T-helper 22 cell (primary cell): ENCODE results near the gene WDTC1.

Experiments used
- DNase-seq: peaks from one replicate; pipeline ENCODE4 v3.0.0-alpha.2; 2020; ENCODE audit warnings: low read depth

Gene WDTC1

DNA sequence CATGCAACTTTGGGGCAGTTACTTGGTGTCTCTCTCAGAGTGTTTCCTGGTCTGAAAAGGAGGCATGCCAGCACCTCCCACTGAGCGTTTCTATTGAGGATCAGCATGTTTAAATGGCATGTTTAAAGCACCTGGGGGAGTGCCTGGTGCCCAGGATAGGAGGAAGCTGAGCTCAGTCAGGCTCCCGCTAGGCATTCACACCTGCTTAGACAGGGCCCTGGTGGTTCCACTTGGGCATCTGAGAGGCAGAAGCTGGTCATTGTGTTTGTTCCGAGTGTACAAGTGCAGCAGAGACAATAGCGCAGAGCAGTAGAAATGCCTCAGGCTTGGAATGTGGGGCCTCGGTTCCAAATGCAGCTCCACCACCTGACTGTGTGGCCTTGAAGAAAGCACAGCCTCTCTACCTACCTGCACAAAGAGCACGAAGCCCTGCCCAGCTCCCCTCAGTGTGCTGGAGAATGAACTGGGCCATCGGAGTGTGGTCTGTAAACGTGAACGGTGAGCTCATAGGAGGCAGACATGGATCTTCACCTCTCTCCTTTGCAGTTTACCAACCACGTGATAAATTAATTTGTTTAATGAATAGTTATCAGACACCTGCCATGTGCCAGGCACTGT lies 67.3 kb downstream of the WDTC1 start:
- DNase-seq, result no peak

DNA sequence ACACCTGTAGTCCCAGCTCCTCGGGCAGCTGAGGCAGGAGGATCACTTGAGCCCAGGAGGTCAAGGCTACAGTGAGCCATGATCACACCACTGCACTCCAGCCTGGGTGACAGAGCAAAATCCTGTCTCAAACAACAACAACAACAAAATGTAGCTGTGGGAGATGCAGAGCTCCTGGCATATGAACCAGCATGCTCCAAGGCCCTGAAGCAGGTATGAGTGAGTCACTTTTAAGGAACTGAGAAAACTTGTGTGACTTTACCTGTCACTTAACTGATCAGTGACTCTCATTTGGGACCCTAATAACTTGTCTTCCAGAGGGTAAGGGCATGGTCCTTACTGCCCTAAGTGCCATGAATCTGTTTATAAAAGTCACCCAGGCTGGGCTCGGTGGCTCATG lies 68.2 kb downstream of the WDTC1 start:
- no peak for DNase-seq

GRCh38 chr1:27303509-27303908 lies 69.1 kb downstream of the WDTC1 start:
- DNase-seq, result no peak

DNA sequence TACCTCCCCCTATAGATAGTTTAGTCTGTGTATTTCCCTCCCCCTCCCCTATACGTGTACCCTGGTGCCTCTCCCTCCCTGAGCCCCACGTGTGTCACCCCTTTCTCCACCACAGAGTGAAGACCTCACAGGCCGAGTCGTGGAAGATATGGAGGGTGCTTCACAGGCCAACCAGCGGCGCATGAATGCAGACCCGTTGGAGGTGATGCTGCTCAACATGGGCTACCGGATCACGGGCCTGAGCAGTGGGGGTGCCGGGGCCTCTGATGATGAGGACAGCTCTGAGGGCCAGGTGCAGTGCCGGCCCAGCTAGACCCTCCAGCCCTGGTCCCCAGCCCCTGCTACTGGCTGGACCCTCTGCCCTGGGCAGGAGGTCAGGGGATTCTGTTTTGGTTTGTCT lies 71.6 kb downstream of the WDTC1 start:
- DNase-seq, result no peak

DNA sequence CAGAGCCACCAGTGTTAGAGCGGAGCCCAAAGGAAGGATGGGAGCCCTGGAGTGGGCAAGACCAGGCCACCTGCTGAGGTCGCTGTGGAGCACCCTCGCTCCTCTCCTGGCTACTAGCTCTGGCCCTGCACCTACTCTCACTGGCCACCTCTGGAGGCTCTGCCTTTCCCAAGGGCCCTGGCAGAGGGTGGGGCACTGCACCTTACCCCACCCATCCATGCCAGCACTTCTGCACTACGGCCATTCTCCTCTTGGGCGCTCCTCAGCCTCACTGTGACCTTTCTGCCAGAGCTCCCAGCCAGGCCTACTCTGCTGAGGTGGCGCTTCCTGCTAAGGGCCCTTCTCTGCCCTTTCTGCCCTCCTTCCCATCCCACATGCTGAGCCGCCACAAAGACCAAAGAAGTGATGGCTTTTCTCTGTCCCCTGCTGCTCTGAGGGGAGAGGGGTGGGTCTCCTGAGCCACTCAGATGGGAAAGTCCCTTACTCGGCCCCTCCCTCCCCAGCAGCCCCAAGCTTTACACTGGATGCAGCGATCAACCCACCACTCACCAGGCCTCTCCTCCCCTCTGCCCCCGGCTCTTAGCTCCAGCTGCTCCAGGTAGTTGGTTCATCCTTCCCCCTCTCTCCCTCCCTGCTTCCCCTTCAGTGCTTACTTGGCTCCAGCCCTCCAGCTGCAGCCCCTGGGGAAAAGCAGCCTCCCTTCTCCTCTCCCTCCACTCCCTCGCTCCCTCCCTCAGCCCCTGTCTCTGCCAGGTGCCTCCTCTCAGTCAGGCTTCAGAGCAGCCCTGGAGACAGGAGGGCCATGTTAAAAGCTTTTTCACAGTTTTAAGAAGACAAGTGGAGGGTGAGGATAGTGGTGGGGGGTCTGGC lies 72.7 kb downstream of the WDTC1 start:
- DNase-seq, result no peak

GRCh38 chr1:27307874-27308598 lies 73.6 kb downstream of the WDTC1 start:
- DNase-seq, result no peak

DNA sequence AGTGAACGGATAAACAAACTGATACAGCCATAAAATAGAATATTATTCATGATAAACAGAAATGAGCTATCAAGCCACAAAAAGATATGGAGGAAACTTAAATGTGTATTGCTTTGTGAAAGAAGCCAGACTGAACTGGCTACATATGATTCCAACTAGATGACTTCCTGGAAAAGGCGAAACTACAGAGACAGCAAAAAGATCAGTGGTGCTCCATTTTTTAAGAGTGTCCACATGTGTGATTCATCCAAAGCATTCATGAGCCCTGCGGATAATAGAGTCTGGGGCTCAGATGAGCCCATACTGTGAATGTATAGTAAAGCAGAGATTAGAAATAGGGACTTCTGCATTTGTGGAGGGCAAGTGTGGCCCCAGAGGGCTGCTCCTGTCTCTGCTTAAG lies 79.7 kb downstream of the WDTC1 start:
- no peak for DNase-seq

GRCh38 chr1:27314737-27315136 lies 80.3 kb downstream of the WDTC1 start:
- no peak for DNase-seq

DNA sequence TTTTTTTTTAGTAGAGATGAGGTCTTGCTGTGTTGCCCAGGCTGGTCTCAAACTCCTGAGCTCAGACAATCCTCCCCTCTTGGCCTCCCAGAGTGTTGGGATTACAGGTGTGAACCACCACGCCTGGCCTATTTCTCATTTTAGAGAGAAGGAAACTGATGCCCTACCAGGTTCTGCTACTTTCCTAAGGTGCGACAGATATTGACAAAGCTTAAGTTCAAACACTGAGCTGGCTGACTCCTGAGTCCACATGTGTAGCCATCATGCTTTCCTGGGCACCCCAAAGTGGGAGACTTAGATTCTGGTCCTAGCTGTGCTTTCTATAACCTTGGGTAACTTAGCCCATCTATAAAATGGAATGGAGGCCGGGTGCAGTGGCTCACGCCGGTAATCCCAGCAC lies 82.4 kb downstream of the WDTC1 start:
- DNase-seq, result no peak

GRCh38 chr1:27318136-27318535 lies 83.7 kb downstream of the WDTC1 start:
- DNase-seq, result no peak

DNA sequence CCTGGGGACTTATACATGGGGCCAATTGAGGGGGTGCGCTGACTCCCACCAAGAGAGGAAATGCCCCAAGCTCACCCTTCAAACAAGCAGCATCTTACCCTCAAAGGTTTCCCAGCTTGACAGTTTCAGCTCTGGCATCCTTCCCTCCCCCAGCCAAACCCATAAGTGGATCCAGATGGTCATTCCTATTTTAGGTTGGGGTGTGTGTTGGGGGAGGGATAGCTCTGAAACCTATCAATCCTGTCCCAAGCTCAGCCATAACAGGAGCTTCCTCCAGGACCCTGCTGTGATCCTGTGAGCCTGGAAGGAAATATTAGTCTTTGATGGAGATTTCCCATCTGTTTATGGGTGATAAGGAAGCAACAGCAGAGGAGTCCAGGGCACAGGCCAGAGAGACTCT lies 84.2 kb downstream of the WDTC1 start:
- DNase-seq, result no peak

DNA sequence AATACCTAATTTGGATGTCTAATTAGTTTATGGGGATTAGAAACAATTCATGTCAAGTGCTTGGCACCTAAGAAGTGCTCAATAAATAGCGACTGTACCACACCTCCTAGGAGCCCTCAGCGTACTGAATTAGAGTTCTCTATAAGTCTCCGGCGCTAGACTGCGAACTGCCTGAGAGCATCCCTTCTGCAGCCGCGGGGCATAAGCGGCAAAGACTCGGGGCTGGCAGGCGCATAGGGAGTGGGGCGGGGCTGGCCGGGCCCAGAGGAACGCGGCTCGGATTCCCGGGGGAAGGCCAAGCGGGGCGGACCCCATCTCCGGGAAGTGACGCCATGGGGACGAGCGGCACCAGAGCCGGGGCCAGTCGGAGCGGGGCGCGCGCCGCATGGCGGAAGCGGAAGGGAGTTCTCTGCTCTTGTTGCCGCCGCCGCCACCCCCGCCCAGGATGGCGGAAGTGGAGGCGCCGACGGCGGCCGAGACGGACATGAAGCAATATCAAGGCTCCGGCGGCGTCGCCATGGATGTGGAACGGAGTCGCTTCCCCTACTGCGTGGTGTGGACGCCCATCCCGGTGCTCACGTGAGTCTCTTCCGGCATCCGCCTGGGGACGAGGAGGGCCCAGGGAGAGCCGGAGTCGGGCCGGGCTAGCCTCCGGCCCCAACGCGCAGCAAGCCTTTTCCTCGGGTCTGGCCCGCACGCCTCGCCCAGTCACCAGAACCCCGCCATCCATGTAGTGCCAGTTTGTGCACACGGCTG lies 87.6 kb downstream of the WDTC1 start, which contains the start of gene TMEM222:
TMEM222 (plus strand) TSS at position 351 of the 756 bp plus-strand sequence; CDS start at position 386, 35 bp downstream.
- DNase-seq, result peak; percentile 97

GRCh38 chr1:27322569-27323240 lies 88.3 kb downstream of the WDTC1 start:
- no peak for DNase-seq

DNA sequence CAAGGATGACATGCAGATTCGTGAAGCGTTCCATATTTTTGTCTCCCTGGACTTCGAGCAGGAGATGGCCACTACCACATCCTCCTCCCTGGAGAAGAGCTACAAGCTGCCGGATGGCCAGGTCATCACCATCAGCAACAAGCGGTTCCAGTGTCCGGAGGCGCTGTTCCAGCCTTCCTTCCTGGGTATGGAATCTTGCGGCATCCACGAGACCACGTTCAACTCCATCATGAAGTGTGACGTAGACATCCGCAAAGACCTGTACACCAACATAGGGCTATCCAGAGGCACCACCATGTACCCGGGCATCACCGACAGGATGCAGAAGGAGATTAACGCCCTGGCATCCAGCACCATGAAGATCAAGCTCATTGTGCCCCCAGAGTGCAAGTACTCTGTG lies 90.9 kb downstream of the WDTC1 start:
- no peak for DNase-seq

DNA sequence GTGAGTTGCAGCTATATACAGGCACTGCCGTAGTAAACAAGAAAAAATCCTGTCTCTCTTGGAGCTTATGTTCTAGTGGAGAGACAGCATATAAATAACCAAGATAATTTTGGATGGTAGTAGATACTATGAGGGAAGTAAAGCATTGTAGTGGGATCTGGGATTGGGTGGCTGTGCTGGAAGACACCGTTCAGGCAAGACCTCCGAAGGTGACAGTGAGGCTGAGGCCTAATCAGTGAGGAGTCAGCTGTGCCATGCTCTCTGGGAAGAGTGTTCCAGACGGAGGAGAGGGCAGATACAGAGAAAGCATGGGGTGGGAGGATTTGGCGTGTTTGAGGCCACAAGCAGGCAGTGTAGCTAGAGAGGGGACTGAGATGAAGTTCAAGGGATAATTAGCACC lies 93.5 kb downstream of the WDTC1 start:
- no peak for DNase-seq

DNA sequence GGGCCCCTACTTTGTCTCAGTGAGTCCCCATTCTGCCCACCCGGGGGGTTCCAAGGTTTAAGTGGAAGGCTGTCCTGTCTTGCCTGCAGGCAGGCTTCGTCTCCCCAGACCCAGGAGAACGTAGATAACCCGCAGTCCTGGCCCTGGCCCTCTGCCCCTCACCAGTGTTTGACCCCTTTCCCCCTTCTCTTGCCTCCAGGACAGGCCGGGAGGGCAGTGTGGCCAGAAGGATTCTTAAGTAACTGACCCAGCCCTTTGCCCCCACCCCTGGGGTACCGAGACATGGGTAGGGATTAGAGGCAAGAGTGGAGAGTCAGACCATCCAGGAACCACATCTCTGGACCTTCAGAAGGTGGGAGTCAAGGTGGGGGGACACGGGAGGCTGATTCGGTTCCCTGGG lies 96.4 kb downstream of the WDTC1 start:
- no peak for DNase-seq

GRCh38 chr1:27331426-27331825 lies 97.0 kb downstream of the WDTC1 start:
- DNase-seq, result no peak

GRCh38 chr1:27331922-27332321 lies 97.5 kb downstream of the WDTC1 start:
- no peak for DNase-seq

DNA sequence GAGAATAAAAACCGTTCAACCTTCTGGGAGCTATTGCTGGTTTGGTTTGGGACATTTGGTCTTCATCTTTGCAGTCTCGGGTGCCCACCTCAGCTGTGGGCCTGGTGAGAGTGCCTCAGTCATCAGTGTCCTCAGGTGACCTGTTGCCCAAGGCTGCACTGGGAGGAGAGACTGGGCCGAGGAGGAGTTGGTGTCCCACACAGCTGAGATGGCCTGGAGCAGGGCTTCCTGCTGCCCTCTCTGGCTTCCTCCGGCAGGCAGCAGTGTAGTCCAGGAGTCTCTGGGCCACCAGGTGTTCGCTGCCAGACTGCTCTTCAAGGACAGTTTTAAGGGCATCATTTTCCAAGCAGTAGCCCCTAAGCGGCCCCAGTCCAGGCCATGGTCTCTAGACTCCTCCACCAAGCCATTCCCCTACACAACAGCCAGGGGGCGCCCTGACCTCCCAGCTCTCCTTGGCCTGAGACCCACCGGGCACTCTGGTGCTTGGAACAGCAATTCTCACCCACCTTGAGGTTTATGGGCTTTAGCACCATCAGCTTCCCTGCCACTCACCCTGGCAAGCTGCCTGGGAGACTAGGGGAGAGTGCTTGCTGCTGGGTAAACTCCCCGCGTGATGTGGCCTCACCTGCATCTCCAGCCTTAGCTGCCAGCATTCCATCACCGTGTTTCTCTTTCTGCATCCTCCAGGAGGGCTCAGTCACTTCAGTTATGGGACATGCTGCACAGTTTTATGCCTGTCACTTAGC lies 98.3 kb downstream of the WDTC1 start:
- peak; percentile 16 for DNase-seq

DNA sequence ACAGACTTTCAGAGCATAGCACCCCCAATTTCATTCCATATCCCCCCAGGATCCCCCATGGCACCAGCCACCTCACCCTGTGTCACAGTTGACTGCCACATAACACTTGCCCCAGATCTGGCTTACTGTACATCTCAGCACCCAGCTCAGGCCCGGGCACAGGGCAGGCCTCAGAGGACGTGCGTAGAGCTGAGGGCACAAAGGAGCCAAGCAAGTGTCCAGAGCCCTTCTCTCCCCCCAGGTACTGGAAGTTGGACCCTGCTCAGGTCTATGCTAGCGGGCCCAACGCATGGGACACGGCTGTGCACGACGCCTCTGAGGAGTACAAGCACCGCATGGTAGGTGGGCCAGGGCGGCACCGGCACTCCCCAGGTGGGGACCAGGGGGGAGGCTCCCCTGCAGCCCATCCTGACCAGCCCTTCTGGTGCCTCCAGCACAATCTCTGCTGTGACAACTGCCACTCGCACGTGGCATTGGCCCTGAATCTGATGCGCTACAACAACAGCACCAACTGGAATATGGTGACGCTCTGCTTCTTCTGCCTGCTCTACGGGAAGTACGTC lies 99.4 kb downstream of the WDTC1 start:
- DNase-seq, result no peak
